MM.1S (cell line): ENCODE data around the gene CDKN2C.

Experiments
- CTCF ChIP-seq: fragments of 300-600 bp; sonication (generic); IDR thresholded peaks from 2 replicates; pipeline ENCODE4 v1.5.1; 2016; ENCODE audit warnings: antibody characterized with exemption, low read length, mixed read lengths
- EZH2 ChIP-seq: fragments of 300-600 bp; sonication (generic); optimal IDR thresholded peaks from 2 replicates; pipeline ENCODE3; 2017; ENCODE audit warnings: low read depth, mild to moderate bottlenecking, antibody characterized with exemption, low read length, mixed read lengths
- EZH2phosphoT487 ChIP-seq: fragments of 300-600 bp; sonication (generic); IDR thresholded peaks from 2 replicates; pipeline ENCODE4 v1.6.1; 2018; ENCODE audit warnings: antibody characterized with exemption, low read length

DNA sequence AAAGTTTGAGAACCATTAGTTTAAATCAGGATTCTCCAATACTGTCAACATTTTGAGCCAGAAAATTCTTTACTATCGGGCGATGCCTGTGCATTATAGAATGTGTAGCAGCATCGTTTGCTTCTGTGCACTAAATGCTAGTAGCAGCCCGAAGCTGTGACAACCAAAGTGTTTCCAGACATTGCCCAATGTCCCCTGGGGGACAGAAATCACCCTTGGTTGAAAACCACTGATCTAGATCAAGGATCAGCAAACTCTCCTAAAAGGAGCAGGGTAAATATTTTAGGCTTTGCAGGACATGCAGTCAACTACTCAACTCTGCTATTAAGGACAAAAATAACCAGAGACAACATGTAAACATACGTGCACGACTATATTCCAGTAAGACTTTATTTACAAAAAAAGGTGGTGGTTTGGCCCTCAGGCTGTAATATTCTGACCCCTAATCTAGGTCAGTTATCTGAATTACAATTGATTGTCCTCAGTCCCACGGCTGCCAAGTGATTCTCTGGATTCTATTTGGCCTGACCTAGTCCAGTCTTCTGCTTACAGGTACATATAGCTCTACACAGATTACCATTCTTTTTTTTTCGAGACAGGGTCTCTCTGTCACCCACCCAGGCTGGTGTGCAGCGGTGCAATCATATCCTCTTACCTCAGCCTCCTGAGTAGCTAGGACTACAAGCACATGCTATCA, 20.6 kb upstream of the CDKN2C start:
- no peak for TF ChIP-seq CTCF
- no peak for TF ChIP-seq EZH2
- TF ChIP-seq EZH2phosphoT487: no peak
